Amniotic epithelial cell (primary cell): Measurements from ENCODE around the gene KRTAP9-7.

Source experiments
- DNase-seq: peaks from one replicate; pipeline ENCODE4 v3.0.0-alpha.2; 2010; ENCODE audit warnings: low read depth

Gene KRTAP9-7

DNA sequence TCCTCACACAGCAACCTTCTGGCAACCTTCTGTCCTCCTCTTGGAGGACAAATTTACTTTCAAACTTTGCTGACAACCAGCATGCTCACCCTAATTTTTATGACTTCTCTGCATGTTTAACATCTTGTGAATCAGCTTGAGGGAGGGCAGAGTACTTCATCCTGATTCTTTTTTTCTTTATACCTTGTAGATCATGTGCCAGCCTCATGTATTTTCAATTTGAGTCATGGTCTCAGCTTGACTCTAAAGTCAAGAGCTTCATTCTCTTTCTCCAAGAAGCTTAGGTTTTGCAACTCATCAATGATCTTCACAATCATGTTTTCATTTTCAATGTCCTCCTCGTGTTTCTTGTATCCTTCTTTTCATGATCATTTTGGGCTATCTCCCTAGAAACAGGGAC lies 3.6 kb upstream of the KRTAP9-7 start:
- no peak for DNase-seq

DNA sequence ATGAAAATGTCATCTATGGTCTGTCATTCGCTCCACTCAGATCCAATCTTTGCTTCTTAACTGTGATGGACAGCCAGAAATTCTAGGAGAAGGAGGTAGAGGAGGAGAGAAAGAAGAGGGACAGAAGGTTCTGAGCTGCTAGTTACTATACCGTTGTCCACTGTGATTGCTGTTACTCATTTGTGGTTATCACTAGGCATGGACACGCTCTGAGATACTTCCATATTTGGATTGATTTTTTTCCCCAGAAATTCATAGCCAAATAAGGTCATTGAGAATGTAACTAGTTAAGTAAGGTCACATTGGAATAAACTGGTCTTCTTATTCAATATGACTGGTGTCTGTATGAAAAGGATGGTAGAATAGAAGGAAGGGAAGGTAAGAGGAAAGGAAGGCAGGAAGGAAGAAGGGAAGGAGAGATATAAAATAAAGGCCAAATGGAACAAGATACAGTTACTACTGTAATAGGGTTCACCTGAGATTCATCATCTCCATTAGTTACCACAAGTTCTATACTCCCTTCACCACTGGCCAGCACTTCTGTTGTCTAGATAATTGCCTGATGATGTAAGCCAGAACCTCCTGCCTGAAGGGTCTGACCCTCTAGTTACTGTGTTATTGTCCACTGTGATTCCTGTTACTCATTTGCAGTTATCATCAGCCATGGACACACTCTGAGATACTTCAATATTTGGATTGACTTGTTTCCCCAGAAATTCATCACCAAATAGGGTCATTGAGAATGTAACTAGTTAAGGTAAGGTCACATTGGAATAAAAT lies 2.9 kb downstream of the KRTAP9-7 start:
- DNase-seq: no peak

DNA sequence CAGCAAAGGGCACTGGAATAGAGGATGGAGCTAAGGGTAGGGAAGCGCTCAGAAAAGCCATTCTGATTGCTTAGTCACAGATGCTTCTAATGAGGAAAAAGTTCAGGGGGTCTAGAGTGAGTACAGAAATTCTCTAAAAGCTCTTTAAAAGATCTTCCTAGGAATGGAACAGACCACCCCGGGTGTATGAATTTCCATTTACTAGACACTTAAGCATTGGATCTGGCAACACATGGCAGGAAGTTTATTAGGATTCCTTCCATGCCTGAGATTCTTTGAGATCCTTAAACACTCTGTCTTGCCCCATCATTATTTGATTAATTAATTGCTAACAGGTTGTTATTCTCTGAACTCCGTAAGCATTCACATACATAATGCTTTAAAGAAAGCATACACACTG lies 8.5 kb downstream of the KRTAP9-7 start:
- peak; percentile 18 for DNase-seq

DNA sequence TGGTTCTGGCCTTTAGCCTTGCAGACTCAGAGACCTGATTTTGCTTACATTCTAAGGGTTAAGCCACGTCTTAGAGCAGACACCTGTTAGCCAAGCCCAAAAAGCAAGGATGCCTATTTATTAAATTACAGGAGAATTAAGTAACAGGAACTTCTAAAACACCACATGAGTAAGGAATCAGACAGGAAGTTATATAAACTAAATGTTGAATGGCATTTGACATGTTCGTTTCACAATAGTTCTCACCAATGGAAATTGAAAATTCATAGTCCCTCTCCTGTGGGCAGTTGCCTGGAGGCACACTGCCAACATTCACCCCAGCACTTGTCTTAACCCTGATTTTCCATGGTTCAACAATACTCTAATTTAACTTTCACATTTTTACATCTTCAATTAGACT lies 9.0 kb downstream of the KRTAP9-7 start:
- DNase-seq: no peak

DNA sequence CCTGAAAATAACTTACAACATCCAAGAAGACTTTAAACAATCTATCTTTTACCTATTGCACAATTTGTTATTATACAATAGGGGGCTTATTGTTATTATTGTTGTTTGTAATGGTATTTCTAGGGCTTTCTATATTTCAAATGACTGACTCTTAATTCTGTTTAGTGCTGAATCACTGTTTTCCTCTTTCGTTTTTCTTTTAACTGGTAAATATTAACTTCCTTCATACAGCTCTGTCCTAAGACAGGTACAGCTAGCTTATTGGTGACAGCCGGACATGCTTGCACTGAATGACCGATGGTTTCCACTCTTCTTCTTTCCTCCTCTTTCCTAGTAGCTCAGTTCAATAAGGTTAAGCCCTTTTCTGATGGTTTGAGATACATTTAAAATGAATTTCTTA lies 11.6 kb downstream of the KRTAP9-7 start:
- DNase-seq: no peak

DNA sequence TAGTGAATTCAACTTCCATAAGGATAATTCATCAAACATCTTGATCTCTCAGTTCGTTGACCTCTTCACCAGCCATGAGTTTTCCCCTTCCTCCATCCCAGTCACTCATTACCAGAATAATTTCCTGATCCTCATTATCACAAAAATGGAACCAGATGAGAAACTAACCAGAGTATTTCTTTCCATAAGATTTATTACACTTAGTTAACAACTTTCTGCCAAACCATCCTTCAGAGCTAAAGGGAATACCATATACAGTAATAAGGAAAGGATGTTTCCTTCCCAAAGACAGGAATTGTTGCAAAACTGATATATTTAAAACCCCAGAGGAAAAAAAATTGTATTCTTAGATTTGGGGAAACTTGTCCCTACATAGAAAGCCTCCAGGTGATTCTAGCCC lies 18.5 kb downstream of the KRTAP9-7 start:
- no peak for DNase-seq

DNA sequence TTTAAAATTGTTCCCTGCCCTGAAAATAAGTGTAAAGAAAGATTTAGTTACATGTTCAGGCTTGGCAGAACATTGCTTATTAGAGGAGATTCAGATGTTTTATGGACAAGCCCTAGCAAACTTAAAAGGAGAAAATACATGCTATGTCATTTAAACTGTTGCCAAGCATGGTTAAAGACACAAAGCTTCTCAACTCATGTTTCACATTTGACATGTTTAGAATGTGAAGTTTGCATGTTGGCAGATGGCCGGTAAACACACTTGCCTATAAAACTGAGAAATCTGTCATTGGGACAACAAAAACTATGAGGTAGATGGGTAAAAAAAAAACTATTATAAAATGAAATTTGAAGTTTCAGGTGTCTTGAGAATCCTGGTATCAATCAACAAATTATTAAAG lies 21.3 kb downstream of the KRTAP9-7 start:
- DNase-seq: no peak

DNA sequence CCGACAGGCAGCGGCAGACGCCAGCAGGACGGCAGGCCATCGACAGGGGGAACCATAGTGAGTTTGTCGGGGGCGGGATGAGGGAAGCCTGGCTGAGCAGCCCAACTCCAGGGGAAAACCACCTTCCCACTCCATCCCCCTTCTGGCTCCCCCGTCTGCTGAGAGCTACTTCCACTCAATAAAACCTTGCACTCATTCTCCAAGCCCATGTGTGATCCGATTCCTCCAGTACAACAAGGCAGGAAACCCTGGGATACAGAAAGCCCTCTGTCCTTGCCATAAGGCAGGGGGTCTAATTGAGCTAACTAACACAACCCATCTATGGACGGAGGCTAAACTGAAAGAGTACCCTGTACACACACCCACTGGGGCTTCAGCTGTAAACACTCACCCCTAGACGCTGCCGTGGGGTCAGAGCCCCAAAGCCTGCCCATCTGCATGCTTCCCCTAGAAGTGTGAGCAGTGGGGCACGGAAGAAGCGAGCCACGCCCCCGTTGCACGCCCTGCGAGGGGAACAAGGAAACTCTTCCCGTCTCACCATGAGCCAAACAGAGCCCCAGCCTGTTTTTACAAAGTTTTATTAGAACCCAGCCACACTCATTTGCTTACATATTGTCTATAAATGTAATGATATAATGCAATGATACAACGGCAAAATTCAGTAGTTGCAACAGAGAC lies 23.1 kb downstream of the KRTAP9-7 start:
- DNase-seq: no peak

DNA sequence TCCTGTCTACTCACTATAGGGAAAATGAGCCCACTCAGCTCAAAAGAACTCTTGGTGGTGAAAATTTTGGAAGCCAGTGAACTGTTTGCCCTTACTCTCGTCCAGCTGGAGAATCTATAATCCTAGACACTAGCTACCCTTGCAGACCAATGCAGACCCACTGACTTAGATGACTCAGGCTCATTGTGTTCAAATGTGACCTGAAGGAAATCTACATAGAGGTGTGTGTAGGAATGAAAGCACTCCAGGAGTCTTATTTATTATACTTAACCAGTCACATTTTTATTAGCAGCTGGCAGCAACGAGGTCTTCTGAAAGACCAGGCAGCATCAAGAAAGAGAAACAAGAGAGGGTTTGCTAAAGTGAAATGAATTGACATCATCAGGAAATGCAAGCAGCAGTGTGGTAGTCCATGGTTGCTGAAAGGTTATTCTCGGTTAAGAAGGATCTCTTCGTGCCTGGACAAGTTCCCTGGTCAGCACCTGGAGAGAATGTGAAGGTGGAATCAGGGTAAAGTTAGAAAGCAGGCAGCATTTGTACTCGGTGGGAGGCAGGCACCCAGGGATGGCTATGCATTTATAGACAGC lies 25.8 kb downstream of the KRTAP9-7 start:
- DNase-seq: no peak

DNA sequence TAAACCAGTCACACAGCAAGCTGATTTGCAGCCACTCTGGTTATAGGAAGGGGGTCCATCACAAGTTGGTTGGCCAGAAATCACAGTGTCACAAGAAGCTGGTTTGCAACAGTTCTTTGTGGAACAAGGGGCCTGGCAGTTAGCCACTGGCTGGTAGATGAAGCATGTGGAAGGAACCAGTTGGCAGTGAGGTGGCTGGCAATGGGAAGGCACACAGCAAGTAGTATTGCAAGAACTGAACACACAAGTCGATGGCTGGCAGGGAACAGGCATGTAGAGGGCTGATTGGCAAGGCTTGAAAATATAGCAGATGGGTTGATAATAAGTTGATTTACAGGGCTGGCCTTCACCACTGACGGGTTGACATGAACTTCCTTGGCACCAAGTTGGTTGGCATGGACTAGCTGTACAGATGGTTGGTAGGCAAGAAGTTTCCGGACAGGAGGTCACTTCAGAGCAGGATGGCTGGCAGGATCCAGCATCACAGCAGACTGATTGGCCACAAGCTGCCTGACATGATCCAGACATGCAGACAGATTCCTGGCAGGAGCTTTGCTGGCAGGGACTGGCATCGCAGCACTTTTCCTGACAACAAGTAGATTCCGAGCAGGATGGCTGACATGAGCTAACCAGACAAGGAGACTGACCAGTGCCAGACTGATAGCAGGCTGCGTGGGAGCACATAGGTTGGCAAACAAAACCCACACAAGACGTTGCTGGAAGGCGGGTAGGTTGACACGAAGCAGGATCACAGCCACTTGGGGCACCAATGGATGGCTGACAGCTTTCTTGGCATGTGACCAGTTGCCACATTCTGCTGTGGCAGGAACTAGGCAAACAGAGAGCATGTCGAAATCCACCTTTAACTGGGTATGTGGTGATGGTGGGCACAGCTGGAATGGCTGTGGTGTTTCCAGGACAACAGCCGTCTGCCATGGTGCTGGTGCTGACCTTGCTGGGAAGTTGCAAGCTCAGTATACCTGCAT lies 26.7 kb downstream of the KRTAP9-7 start, which contains the start of gene KRTAP29-1:
TSS of gene KRTAP29-1 (minus strand) at position 936 of the 986 bp plus-strand sequence. CDS start at position 936, 0 bp downstream.
- no peak for DNase-seq

DNA sequence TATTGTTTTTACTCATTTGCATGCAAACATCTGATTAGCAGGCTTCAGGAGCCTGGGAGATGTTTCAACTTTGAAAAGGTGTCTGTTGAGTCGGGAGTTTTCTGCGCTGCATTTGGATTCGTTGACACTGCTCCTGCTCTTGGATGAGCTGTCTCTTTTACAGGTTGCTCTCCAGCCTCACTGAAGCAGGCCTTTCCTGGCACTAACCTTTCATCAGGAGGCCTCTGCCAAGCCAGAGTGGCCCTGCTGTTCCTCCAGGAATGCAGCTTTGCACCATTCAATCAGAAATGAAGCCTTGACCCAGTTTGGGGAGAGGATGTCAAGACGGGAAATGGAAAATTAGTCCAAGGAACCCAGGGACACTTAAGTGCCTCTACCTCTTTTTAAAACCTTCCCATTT lies 27.5 kb downstream of the KRTAP9-7 start:
- no peak for DNase-seq

DNA sequence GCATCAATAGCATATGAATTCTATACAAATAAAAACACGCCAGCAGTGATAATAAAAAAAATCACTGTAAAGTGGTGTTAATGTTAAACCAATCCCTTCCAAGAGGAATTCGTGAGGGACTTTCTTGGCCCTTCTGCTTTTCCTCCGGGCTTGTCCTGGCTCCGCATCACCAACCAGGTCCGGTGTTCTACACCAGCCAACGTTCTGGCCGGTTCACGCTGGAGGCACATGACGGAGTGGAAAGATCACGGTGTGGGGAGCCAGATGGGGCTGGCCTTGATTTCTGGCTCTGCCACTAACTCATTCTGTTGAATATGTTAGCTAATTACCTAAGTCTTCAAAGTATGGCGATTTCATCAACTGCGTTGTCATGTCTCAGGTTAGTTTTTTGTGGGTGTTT lies 28.6 kb downstream of the KRTAP9-7 start:
- DNase-seq: no peak

DNA sequence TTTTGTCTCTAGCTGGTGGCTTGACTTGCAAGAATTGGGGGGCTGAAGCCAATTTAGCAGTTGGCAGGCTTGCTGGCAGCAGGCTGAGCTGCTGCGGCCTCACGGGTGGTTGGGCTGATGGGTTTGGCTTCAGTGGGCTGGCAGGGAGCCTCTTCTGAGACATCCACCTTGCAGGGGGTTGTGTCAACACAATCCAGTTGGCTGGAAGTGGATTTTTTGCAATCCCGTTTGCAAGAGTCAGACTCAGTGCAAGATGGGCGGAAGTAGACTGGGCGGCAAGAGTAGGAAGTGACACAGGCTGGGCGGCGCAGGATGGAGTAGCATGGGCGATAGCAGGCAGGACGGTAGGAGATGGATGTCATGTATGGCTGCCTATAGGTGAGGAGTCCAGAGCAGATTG lies 32.1 kb downstream of the KRTAP9-7 start:
- no peak for DNase-seq

DNA sequence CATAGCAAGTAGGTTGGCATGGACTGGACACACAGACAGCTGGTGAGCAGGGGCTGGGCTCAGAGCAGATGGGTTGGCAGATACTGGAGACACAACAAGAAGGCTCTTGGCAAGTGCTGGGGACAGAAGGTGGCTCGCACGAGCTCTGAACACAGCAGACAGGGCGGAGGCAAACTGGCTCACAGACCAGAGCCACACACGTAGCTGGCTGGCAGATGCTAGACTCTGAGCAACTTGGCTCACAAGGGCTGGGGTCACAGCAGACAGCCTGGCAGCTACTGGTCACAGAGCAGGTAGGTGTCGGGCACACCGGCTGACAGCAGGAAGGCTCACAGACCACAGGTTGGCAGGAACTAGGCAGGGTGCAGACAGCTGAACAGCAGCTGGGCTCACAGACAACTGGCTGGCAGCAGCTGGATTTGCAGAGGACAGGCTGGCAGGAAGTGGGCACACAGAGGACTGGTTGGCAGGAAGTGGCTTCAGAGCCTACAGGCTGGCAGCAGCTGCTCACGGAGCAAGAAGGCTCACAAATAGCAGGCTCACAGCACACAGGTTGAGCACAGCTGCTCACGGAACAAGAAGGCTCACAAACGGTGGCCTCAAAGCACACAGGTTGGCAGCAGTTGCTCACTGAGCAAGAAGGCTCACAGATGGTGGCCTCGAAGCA lies 32.9 kb downstream of the KRTAP9-7 start:
- no peak for DNase-seq

DNA sequence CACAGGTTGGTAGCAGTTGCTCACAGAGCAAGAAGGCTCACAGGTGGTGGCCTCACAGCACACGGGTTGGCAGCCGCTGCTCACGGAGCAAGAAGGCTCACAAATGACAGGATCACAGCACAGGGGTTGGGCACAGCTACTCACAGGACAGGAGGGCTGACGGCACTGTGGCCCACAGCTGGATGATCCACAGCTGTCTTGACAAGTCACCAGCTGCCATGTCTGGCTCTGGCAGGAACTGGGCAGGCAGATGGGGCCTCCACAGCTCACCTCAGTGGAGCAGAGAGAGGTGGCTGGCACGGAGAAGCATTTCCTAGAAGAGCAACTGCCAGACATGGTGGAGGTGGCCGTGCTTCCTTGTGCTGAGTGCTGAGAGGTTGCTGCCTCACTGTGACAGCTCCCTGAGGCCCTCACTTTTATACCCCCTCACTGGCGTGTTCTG lies 33.4 kb downstream of the KRTAP9-7 start, which contains the start of gene KRTAP16-1:
TSS of gene KRTAP16-1 (minus strand) at position 392 of the 442 bp plus-strand sequence. CDS start at position 336, 56 bp downstream.
- no peak for DNase-seq

DNA sequence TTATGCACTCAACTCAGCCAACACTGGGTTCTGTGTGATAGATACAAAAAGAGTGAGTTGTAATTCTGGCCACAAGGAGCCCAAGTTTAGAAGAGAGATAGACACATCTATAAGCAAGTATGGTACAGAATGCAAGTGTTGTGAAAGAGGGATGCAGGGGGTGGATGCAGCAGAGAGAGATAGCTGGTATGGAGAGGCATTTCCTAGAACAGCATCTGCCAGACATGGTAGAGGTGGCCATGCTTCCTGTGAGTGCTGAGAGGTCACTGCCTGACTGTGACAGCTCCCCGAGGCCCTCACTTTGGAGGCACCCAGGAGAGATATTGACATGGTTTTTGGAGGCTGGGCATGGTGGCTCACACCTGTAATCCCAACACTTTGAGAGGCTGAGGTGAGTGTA lies 35.6 kb downstream of the KRTAP9-7 start:
- DNase-seq: no peak

DNA sequence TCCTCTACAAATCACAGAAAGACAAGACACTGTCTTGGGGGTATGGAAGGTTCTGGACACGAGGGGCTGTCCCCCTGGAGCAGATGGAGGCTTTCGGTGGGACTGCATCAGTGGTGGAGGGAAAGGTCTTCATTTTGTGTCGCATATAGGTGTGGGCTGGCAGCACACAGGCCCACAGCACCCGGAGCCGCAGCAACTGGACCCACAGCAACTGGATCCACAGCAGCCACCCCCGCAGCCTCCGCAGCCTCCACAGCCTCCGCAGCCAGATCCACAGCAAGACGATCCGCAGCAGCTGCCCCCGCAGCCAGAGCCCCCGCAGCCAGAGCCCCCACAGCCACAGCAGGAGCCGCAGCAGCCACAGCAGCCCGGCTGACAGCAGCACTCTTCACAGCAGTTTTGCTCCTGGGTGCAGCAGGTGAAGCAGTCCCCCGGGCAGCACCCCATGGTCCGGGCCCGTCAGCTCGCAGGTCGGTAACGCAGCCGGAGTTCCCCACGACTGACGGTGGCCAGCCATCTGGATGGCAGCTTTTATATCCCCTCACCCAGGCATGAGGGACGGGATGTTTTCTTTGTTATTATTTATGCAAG lies 39.8 kb downstream of the KRTAP9-7 start, which contains the start of gene KRTAP17-1:
TSS of gene KRTAP17-1 (minus strand) at position 507 of the 591 bp plus-strand sequence. CDS start at position 447, 60 bp downstream.
- DNase-seq: no peak

DNA sequence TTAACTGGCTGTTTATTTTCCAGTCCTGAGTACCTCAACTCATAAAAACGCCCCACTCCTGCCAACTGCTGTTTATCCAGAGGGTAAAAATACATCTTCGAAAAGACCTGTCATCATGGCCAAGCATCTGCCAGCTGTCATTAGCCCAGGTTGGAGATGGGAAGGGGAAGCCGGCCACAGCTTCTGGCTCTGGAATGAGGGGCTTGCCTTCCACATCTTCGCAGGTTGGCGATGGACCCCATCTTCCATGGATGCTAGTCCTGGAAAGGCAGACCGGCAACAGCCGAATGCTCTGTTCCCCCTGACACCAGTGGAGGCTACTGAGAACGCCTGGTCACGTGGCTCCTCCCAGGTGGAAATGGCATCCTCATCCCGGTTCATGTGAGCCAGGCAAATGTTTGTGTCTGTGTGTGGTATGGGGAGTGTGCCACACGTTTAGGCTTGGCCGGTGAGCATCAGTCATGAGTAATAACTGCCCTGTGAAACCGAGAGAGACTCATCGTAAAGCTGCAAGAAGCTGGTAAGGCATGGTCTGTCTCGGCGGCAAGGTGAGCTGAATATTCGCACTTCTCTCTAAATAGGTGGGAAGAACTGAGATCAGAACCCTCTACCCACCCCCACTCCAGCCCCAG lies 40.4 kb downstream of the KRTAP9-7 start:
- no peak for DNase-seq

DNA sequence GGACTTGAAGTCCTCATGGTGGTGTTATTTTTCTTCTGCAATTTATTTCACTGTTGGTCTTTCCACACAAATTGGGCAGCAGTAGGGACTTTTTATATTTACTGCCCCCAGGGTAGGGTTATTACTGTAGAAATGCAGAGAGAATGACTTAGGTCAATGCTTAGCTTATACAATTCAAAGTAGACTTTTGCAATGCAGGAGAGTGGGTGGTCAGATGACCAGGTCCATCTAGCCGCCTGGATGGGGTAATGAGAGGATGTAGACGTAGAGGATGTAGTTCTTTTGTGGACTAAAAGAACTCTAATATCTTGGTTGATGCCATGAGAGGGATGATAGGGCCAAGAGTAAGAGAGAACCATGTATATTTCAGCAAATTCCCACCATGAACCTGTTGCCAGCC lies 42.7 kb downstream of the KRTAP9-7 start:
- no peak for DNase-seq
